ENCODE measurements around the gene OCLN.
A peak's percentile ranks its signal among the peaks of the same experiment; 100 is the strongest.
"Not testable (repeated sequence)": the region's sequence is repeated elsewhere in the genome, so short reads cannot be mapped to it uniquely, and the experiment has no call there.

The OCLN gene

GRCh38 chr5:69491838-69492390 is 676 bp upstream of the OCLN start:
- no peak for DNase-seq

DNA sequence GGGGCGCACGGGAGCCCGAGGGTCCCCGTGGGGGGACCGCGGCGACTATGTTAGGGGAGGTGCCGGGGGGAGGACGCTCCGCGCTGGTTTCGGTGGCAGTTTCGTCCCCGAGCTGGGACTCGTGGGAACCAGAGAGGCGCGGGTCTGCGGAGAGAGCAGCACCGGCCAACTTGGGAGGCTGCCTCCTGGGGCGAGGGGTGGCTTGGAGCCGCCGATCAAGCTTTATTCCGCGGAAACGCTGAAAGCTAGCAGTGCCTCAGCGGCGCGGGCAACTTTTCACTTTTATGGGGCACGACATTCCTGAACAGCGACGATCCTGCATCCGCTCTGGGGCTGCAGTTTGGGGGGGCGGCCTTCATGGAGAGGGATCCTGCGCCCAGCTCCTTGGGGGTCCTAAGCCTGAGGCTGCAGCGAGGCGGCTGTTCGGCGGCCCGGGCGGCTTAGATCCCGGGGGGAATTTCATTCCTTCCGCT is 369 bp downstream of the OCLN start:
- DNase-seq, result no peak

DNA sequence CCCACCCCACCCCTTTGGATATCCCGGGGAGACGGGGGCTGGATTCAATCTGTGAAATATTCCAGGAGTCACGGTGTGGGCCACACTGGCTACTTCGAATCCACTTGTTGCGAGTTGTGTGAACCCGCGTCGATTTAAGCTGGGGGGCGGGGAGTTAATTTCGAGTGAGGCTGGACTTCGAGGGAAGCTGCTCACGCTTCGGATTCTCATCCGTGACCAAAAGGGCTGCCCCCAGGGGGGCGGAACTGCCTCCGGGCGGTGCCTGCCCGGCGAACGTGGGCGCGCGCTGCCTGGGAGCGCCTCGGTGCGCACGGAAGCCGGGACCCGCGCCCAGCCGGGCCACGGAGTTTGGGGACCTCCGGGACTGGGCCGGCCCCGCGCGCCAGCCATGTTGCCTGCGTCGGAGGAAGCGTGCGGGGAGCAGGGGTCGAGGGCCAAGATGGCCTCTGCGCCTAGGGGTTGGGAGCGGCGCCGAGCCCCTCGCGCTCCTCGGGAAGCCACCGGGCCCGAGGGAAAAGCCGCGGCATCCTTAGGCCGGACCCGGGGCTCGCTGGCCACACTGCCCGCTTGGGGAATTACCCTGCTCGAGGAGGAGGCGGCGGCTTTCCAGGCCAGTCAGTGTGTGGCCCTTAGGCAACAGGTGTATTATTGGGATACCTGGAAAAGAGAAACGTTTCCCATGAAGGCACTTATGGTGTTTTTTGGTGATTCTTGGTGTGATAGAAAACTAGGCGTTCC is 975 bp downstream of the OCLN start:
- DNase-seq, result no peak

- no peak for DNase-seq
Measured at GRCh38 chr5:69494452-69494851, 1.9 kb downstream of the OCLN start.

DNA sequence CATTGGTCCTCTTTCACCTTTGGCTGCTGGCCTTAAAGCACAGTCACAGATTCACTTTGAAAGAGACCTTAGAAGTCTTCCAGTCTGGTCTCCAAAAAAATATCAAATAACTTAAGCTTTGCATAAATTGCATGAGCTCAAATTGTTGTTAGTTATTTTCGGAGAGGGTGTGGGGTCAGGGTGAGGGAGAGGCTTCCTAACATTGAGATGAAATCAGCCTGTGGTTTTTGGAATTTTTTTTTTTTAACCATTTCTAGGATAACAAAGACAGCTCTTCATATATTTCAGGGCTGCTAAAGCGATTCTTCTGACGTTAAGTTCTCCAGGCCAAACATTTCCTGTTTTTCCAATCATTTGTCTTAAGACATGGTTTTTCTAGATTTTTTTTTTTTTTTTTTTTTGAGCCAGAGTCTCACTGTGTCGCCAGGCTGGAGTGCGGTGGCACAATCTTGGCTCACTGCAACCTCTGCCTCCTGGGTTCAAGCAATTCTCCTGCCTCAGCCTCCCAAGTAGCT is 4.5 kb downstream of the OCLN start:
- no peak for DNase-seq

DNA sequence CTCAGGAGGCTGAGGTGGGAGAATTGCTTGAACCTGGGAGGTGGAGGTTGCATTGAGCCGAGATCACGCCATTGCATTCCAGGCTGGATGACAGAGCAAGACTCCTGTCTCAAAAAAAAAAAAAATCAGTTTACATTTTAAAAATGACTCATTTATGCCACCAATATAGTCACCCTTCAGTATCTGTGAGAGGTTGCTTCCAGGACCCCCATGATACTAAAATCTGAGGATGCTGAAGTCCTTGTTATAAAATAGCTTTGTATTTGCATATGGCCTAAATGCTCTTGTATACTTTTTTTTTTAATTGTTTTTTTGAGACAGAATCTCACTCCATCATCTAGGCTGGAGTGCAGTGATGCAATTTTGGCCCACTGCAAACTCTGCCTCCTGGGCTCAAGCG is 5.8 kb downstream of the OCLN start:
- no peak for DNase-seq

- no peak for DNase-seq
Measured at GRCh38 chr5:69502367-69502766, 9.8 kb downstream of the OCLN start.

GRCh38 chr5:69502767-69503488 is 10.3 kb downstream of the OCLN start:
- no peak for DNase-seq

DNA sequence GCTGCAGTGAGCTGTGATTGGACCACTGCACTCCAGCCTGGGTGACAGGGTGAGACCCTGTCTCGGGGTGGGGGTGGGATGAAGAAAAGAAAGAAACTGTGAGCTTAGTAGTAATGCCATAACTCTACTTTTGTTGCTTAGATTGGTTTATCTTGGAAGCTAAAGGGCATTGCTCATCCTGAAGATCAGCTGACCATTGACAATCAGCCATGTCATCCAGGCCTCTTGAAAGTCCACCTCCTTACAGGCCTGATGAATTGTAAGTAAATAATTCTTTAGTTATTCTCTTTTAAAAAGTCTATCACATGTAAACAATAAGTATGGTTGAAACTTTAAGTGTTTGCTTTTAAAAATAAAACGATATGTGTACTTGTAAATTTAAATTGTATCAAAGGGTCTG is 11.4 kb downstream of the OCLN start:
- no peak for DNase-seq

GRCh38 chr5:69505306-69505705 is 12.7 kb downstream of the OCLN start:
- no peak for DNase-seq

GRCh38 chr5:69509212-69509611 is 16.6 kb downstream of the OCLN start:
- no peak for DNase-seq

GRCh38 chr5:69510694-69511093 is 18.1 kb downstream of the OCLN start:
- DNase-seq, result no peak

DNA sequence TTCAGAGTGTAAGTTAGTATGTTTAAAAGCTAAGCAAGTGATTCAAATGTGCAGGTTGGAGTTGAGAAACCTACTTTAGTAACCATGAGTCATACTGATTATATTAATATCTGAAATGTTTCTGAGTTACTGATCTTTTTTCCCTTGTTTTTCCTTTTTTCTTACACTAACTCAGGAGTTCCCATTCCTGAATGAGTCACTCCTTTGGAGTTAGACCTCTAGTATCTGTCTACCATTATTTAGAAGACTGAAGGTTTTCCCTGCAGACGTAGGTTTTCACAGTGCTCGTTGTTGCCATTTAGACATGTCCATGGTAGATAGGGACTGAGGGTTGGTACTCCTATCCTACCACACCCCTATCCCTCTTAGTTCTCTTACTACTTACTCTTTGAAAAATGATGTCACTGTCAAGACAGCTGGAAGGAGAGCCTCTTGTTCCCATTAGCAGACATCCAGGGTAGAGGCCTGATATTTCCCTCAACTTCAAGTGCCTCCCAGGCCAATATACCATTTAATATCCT is 20.2 kb downstream of the OCLN start:
- no peak for DNase-seq

- DNase-seq, result not testable (repeated sequence)
Measured at GRCh38 chr5:69515570-69515969, 23.0 kb downstream of the OCLN start.

- no peak for DNase-seq
Measured at GRCh38 chr5:69516769-69517168, 24.2 kb downstream of the OCLN start.

DNA sequence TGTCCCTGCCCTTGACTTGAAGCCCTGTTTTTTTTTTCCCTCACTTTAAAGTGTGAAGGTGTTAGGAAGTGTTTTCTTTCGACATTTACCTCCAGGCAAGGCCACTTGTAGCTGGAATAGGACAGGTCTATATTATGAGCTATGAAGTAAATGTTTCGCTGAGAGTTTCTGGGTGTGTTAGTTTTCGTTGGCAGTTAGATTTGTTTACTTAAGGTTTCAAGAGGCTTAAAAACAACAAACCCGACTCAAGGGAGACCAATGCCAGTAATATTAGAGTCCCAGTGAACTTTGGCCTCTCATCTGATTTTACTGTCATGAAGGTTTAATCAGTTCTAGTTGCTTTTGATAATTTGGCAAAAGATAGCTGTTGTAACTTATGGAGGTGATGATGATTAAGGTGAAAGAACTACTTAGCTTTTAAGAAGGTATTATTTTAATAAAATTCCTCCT is 25.2 kb downstream of the OCLN start:
- DNase-seq, result peak; percentile 88

- DNase-seq, result no peak
Measured at GRCh38 chr5:69519285-69519684, 26.7 kb downstream of the OCLN start.

- DNase-seq, result no peak
Measured at GRCh38 chr5:69522035-69522434, 29.4 kb downstream of the OCLN start.

DNA sequence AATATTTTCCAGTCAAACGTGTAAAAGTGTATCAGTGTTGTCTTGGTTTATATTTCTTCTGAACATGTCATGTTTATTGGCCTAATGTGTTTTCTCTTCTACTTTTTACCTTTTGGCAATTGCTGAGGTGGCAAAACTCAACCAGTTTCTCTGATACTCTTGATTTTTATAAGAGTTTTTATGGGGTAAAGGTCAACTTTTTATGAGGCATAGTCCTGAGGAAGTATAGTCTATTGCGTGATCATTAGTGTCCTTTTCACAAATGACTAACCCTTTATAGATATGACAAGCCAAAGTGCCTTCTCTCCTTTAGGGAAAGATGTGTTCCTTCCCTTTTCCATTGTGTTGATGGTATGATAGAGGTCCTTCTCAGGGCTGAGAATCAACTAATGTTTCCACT is 32.9 kb downstream of the OCLN start:
- DNase-seq, result no peak

DNA sequence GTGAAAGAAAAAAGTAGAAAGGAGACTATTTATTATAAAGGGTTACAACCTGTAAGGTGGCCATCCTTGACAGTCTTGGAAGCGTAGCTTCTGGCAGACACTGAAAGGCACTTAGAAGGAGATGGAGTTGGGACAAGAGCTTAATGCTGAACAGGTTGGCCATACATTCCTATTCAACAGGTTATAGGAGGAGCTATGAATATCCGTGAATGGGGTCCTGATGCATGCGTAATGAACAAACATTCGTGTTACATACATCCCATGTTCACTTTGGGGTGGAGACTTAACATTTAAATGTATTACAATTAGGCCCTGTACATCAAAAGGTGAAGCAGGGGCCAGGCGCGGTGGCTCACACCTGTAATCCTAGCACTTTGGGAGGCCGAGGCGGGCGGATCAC is 34.1 kb downstream of the OCLN start:
- no peak for DNase-seq

DNA sequence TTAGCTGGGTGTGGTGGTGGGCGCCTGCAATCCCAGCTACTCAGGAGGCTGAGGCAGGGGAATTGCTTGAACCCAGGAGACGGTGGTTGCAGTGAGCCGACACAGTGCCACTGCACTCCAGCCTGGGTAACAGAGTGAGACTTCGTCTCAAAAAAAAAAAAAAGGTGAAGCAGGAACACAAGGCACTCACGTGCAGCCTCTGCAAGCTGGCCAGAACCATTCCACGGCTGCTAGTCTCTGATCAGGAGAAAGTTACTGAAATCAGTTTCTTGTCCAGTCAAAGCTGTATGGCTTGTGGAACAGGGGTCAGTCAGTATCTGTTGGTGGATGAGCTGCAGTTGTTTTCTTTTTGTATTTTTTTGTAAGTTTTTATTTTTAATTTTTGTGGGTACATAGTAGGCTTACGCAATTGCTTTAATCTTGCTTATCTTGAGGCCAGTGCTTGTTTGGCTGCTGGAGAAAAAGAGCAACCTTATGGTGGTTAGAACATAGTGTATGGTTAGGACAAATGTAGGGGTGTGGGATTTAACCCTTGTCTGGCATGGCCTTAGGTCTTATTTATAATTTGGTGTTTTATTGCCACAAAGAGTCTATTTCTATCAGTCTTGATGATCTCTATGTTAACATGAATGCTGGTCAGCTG is 34.7 kb downstream of the OCLN start:
- DNase-seq, result no peak

- DNase-seq, result peak; percentile 52
Measured at GRCh38 chr5:69528035-69528434, 35.4 kb downstream of the OCLN start.

DNA sequence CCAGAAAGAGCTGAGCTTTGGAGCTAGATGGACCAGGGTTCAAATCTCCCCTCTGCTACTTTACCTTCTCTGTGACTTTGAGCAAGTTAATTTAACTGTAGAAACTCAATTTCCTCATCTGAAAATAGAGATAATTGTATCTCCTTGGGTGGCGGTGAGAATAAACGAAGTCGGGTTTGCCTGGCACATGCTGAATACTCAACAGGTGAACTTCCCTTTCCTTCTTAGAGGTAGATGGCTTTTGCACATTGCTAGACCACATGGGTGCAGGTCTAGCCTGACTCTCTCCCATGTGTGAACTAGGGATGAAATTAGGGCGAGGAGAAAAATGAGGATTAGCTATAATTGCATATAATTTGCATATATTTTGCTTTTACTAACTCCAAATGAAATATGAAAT is 36.0 kb downstream of the OCLN start:
- DNase-seq, result no peak

Measured in NCI-H2029 treated with DMSO at 0.1 percent for 48 hours (cell line).